ENCODE measurements around the gene PRICKLE2. TPM values are rescaled to one million over a fixed set of nuclear protein-coding genes. Genes with fewer than 3 reads are reported as not detected.

PRICKLE2 gene
- total RNA-seq, 1 donor from 2014 or later = 23.2 TPM

GRCh38 chr3:64215103-64215502, 10.2 kb downstream of the PRICKLE2 start:
- DNase-seq (ENCODE audit: low spot score, unreplicated experiment) = no peak
- Mint-ChIP-seq H3K36me3 (ENCODE audit: insufficient read depth) (no peaks in the 10 kb centered on the region), H3K4me3 (ENCODE audit: low read depth) (no peak overlapping the region), H3K9me3 (ENCODE audit: low read depth) (peaks cover 3% of the 10 kb centered on the region), H3K27me3 (no peaks in the 10 kb centered on the region), H3K4me1 (ENCODE audit: low read depth) (peaks cover 6% of the 10 kb centered on the region), H3K27ac (no peak overlapping the region)
- TF ChIP-seq CTCF (IDR thresholded peaks at IDR 0.05; ENCODE audit: unreplicated experiment) = no peak

- peaks cover 6% of the 10 kb centered on the region for H3K4me1 Mint-ChIP-seq (ENCODE audit: low read depth)
- no peak overlapping the region for H3K4me3 Mint-ChIP-seq (ENCODE audit: low read depth)
- H3K36me3 Mint-ChIP-seq (ENCODE audit: insufficient read depth) = no peaks in the 10 kb centered on the region
- H3K27ac Mint-ChIP-seq = no peak overlapping the region
- TF ChIP-seq CTCF (IDR thresholded peaks at IDR 0.05; ENCODE audit: unreplicated experiment) = no peak
- no peak for DNase-seq (ENCODE audit: low spot score, unreplicated experiment)
- H3K27me3 Mint-ChIP-seq = no peaks in the 10 kb centered on the region
- peaks cover 3% of the 10 kb centered on the region for H3K9me3 Mint-ChIP-seq (ENCODE audit: low read depth)
These were observed 10.8 kb downstream of the PRICKLE2 start for GRCh38 chr3:64214381-64215018.

GRCh38 chr3:64213962-64214379, 11.3 kb downstream of the PRICKLE2 start:
- H3K4me3 Mint-ChIP-seq (ENCODE audit: low read depth) = no peak overlapping the region
- no peaks in the 10 kb centered on the region for H3K27me3 Mint-ChIP-seq
- H3K9me3 Mint-ChIP-seq (ENCODE audit: low read depth) = peaks cover 3% of the 10 kb centered on the region
- peaks cover 6% of the 10 kb centered on the region for H3K4me1 Mint-ChIP-seq (ENCODE audit: low read depth)
- TF ChIP-seq CTCF (IDR thresholded peaks at IDR 0.05; ENCODE audit: unreplicated experiment) = no peak
- no peaks in the 10 kb centered on the region for H3K36me3 Mint-ChIP-seq (ENCODE audit: insufficient read depth)
- H3K27ac Mint-ChIP-seq = no peak overlapping the region
- DNase-seq (ENCODE audit: low spot score, unreplicated experiment) = no peak

GRCh38 chr3:64213224-64213878, 11.9 kb downstream of the PRICKLE2 start:
- no peaks in the 10 kb centered on the region for H3K27me3 Mint-ChIP-seq
- no peak for TF ChIP-seq CTCF (IDR thresholded peaks at IDR 0.05; ENCODE audit: unreplicated experiment)
- no peak for DNase-seq (ENCODE audit: low spot score, unreplicated experiment)
- peaks cover 6% of the 10 kb centered on the region for H3K4me1 Mint-ChIP-seq (ENCODE audit: low read depth)
- H3K36me3 Mint-ChIP-seq (ENCODE audit: insufficient read depth) = no peaks in the 10 kb centered on the region
- H3K9me3 Mint-ChIP-seq (ENCODE audit: low read depth) = peaks cover 3% of the 10 kb centered on the region
- H3K4me3 Mint-ChIP-seq (ENCODE audit: low read depth) = no peak overlapping the region
- H3K27ac Mint-ChIP-seq = no peak overlapping the region

- Mint-ChIP-seq H3K9me3 (ENCODE audit: low read depth) (peaks cover 3% of the 10 kb centered on the region), H3K4me1 (ENCODE audit: low read depth) (peaks cover 3% of the 10 kb centered on the region), H3K27ac (no peak overlapping the region), H3K27me3 (no peaks in the 10 kb centered on the region), H3K4me3 (ENCODE audit: low read depth) (no peak overlapping the region), H3K36me3 (ENCODE audit: insufficient read depth) (no peaks in the 10 kb centered on the region)
- no peak for TF ChIP-seq CTCF (IDR thresholded peaks at IDR 0.05; ENCODE audit: unreplicated experiment)
- DNase-seq (ENCODE audit: low spot score, unreplicated experiment) = no peak
These were observed 15.2 kb downstream of the PRICKLE2 start for GRCh38 chr3:64209866-64210621.

All from progenitor cell of endocrine pancreas (in vitro differentiated cells).